GM18499 (cell line): ENCODE results near the gene KAT6B.
"Not testable (repeated sequence)": the region's sequence is repeated elsewhere in the genome, so short reads cannot be mapped to it uniquely, and the experiment has no call there.

Source experiments
- ATAC-seq: cut with Tn5 transposase; IDR thresholded peaks from one replicate; pipeline ENCODE4 v1.9.1; 2021; ENCODE audit warnings: moderate number of reproducible peaks; ENCODE audit not compliant: insufficient read depth, unreplicated experiment

The KAT6B gene

DNA sequence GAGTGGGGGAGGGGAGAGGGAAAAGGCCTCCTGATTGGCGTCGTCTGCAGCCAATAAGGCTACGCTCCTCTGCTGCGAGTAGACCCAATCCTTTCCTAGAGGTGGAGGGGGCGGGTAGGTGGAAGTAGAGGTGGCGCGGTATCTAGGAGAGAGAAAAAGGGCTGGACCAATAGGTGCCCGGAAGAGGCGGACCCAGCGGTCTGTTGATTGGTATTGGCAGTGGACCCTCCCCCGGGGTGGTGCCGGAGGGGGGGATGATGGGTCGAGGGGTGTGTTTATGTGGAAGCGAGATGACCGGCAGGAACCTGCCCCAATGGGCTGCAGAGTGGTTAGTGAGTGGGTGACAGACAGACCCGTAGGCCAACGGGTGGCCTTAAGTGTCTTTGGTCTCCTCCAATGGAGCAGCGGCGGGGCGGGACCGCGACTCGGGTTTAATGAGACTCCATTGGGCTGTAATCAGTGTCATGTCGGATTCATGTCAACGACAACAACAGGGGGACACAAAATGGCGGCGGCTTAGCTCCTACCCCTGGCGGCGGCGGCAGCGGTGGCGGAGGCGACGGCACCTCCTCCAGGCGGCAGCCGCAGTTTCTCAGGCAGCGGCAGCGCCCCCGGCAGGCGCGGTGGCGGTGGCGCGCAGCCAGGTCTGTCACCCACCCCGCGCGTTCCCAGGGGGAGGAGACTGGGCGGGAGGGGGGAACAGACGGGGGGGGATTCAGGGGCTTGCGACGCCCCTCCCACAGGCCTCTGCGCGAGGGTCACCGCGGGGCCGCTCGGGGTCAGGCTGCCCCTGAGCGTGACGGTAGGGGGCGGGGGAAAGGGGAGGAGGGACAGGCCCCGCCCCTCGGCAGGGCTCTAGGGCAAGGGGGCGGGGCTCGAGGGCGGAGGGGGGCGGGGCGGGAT lies at the start of gene KAT6B:
KAT6B (plus strand) TSS at position 459 of the 903 bp plus-strand sequence. CDS start 16,258 bp downstream, outside the sequence.
- ATAC-seq, result peak; percentile 91

DNA sequence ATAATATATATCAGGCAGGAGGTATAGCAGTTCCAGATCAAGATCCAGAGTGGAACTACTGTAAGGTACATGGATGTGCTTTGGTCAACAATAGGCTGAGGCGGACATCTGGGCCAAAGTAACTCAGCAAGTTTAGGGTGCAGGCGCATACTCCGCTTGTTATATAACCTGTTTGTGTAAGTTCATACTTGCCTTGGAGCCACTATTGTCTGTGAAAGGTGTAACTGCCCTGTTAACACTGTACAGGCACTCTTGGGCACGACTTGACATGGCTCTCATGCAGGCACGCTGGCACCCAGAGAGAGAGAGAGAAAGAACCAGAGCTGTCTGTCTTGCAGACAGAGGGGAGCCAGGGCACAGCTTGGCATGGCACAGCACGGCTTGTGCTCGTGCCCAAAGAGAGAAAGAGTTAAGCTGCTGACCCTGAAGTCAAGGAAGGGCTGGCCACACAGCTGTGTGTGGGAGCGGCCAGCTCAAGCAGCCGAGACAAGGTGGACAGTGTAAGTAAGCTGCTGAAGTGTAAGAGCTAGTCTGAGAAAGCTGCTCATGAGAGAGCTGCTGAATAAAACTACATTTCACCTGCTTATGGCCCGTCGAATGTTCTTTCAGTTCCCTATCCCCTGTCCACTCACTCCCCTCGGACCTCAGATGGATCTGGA lies 47.8 kb upstream of the KAT6B start:
- no peak for ATAC-seq

- not testable (repeated sequence) for ATAC-seq
Measured at GRCh38 chr10:74781870-74782269, 44.5 kb upstream of the KAT6B start.

- ATAC-seq, result no peak
Measured at GRCh38 chr10:74784462-74784861, 41.9 kb upstream of the KAT6B start.

DNA sequence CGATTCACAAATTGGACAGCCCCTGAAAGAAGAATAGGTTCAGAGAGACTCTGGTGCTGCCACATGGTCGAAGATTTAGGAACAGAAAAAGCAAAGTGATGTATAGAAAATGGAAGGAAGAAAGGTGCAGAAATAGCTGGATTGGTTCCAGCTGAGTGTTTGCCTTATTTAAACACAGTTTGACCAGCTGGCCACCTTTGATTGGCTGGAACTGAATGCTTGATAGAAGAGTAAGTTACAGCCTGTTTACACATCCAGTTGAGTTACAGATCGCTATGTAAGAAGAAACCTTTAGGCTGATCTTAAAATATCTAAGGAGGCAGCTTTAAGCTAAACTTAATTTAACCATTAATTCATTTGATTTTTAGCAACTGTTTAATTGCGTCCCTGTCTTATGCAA lies 40.3 kb upstream of the KAT6B start:
- no peak for ATAC-seq

DNA sequence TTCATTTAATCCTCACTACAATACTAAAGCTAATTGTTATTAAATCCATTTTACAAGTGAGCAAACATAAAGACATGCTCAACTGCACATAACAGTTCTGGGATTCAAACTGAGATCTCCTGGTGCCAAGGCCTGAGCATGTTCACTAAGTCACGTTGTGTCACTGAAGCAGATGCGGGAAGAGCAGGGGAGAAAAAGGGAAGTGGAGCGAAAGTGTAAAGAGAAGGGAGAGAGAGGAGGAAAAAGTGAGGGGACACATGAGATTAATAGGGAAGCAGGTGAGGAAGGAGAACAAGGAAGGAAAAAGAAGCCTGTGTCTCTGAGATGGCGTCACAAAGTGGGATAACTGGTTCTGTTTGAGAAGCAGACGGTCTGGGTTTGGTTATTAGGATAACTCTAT lies 38.9 kb upstream of the KAT6B start:
- ATAC-seq, result no peak

GRCh38 chr10:74791979-74792378 lies 34.4 kb upstream of the KAT6B start:
- ATAC-seq, result not testable (repeated sequence)

GRCh38 chr10:74792726-74793125 lies 33.7 kb upstream of the KAT6B start:
- no peak for ATAC-seq

GRCh38 chr10:74793240-74793639 lies 33.2 kb upstream of the KAT6B start:
- ATAC-seq, result not testable (repeated sequence)

DNA sequence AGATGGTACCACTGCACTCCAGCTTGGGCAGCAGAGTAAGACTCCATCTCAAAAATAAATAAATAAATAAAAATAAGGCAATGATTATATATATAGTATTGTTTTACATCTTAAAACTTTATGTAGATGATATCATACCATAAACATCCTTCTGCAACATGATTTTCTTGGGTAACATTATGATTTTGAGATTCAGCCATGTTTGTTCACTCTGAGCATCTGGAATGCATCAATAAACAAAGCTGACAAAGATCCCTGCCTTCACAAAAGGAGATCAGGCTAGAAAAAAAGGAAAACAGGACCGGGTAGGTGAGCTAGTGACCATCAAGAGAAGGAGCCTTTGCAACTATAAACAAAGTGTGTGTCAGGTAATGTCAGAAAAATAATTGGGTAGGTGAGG lies 31.9 kb upstream of the KAT6B start:
- ATAC-seq, result no peak

GRCh38 chr10:74797550-74797949 lies 28.9 kb upstream of the KAT6B start:
- no peak for ATAC-seq

GRCh38 chr10:74799721-74800221 lies 26.6 kb upstream of the KAT6B start:
- no peak for ATAC-seq

DNA sequence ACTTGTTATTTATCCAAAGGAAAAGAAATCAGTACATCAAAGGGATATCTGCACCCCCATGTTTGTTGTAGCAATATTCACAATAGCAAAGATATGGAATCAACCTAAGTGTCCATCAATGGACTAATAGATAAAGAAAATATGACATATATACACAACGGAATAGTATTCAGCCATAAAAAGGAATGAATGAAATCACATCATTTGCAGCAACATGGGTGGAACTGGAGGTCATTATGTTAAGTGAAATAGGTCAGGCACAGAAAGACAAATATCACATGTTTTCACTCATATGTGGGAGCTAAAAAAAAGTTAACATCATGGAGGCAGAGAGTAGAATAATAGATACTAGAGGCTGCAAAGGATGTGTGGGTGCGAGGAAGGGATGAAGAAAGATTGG lies 25.0 kb upstream of the KAT6B start:
- ATAC-seq, result no peak

DNA sequence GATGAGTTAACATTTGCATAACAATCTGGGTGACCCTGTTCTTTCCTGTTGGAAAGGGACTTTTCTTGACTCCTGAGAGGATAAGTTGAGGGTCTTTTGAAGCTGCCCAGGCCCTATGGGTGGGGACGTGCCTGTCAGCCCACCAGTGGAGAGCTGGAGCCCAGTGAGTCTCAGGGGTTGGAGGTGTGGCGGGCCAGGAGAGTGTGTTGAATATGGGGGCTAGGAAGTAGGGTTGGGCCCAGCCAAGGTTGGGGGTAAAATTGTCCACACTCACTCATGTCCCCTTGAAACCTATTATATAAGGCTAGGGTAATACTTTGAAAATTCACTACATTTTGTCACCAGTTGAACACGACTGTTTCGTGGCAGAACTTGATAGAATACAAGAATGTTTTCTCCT lies 17.9 kb upstream of the KAT6B start:
- no peak for ATAC-seq

- ATAC-seq, result no peak
Measured at GRCh38 chr10:74810087-74810486, 16.3 kb upstream of the KAT6B start.

DNA sequence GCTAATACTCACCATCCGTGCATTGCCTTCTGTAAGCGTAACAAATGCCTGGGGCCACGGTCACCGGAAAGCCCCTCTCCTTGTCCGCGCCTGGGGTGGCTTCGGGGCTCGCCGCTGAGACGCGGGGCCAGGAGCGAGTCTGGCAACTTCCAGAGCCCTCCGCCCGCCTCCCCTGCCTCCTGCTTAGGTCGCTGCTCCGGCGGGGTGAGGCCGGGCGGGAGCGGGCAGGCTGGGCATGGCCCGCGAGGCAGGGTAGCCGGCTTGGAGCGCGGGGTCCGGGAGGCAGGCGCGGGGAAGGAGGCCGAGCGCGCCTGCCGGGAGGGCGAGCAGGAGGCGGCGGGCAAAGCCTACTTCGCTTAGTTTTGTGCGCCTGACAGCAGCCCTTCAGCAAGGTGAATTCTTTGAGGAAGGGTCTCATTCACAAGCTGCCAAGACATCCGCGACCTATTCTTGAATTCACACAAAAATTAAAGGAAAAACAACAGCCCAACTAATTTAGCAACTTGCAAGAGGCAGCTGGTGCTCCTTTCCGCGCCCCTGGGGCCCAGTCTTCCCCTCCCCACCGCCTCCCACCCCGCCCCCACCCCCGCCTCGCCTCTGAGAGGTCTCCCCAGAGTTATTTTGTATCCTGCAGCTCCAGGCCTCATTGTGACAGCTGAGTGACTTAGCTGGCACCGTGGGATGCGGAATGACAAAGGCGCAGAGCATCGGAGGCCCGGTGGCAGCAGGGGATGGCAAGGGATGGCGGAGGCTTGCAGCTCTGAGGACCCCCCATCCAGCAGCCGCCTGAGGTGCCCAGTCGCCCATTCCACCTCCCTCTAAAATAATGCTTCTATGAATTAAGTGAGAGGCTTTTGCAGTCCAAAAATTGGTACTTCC lies 12.8 kb upstream of the KAT6B start:
- no peak for ATAC-seq

DNA sequence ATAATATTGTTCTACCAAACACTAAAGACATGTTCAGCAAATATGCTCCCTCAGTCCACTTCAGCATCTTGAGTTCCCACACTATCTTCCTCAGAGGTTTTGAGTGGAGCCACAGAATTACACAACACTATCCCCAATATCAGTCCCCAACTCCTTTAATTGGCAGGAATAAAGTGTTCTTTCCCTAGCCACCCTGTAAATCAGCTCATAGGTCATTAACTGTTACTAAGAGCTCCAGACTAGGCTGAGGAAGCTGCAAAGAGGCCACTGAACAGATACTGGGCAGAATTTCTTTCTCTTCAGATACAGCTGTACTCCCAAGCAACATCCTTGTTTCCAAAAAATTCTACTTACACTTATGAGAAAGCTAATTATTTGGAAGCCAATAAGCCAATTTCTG lies 11.6 kb upstream of the KAT6B start:
- ATAC-seq, result no peak

GRCh38 chr10:74816824-74817498 lies 9.4 kb upstream of the KAT6B start:
- ATAC-seq, result no peak

- no peak for ATAC-seq
Measured at GRCh38 chr10:74821501-74821900, 4.9 kb upstream of the KAT6B start.

GRCh38 chr10:74822101-74822500 lies 4.3 kb upstream of the KAT6B start:
- no peak for ATAC-seq
